Neural cell (in vitro differentiated cells): ENCODE results near the gene HOXD3. TPM values are rescaled to one million over a fixed set of nuclear protein-coding genes. Genes with fewer than 3 reads are reported as not detected.

Source experiments
- H2AFZ ChIP-seq: fragments of 200-600, 300-800 bp; sonication (generic), shearing (Covaris generic); 2 replicates; pipeline ENCODE4 v1.6.0; 2014; ENCODE audit warnings: low read depth, mild to moderate bottlenecking, antibody characterized with exemption, low read length, moderate library complexity
- H3F3A ChIP-seq: fragments of 200-600 bp; shearing (Covaris generic); 2 replicates; pipeline ENCODE4 v1.6.1; 2016; ENCODE audit warnings: mild to moderate bottlenecking, moderate library complexity, mixed read lengths, antibody characterized with exemption, low read length; ENCODE audit not compliant: insufficient read depth, poor library complexity, severe bottlenecking
- H3K27ac ChIP-seq: fragments of 200-600, 300-800 bp; sonication (generic), shearing (Covaris generic); 2 replicates; pipeline ENCODE4 v1.5.1; 2014; ENCODE audit warnings: mild to moderate bottlenecking, low read length, moderate library complexity
- H3K27me3 ChIP-seq: fragments of 300-800, 200-600 bp; sonication (generic), shearing (Covaris generic); 2 replicates; pipeline ENCODE4 v1.6.0; 2014; ENCODE audit warnings: mild to moderate bottlenecking, low read depth, low read length, moderate library complexity; ENCODE audit not compliant: insufficient read depth
- H3K36me3 ChIP-seq: fragments of 300-800, 200-600 bp; sonication (generic), shearing (Covaris generic); 2 replicates; pipeline ENCODE4 v1.5.1; 2014; ENCODE audit warnings: mild to moderate bottlenecking, antibody characterized with exemption, low read length, moderate library complexity; ENCODE audit not compliant: insufficient read depth
- H3K4me2 ChIP-seq: fragments of 300-800, 200-600 bp; sonication (generic), shearing (Covaris generic); 2 replicates; pipeline ENCODE4 v1.6.0; 2014; ENCODE audit warnings: mild to moderate bottlenecking, low read length
- H3K4me3 ChIP-seq: fragments of 300-800, 200-600 bp; sonication (generic), shearing (Covaris generic); 2 replicates; pipeline ENCODE4 v1.5.1; 2014; ENCODE audit warnings: mild to moderate bottlenecking, low read length, moderate library complexity
- H3K79me2 ChIP-seq: fragments of 200-600 bp; shearing (Covaris generic); replicated peaks from 2 replicates; pipeline ENCODE4 v1.6.0; 2014; ENCODE audit warnings: mild to moderate bottlenecking, low read length, moderate library complexity; ENCODE audit not compliant: insufficient read depth
- H3K9ac ChIP-seq: fragments of 300-800, 200-600 bp; sonication (generic), shearing (Covaris generic); 2 replicates; pipeline ENCODE4 v1.6.1; 2016; ENCODE audit warnings: mild to moderate bottlenecking, low read length, mixed read lengths
- H3K9me2 ChIP-seq: fragments of 200-600 bp; shearing (Covaris generic); 2 replicates; pipeline ENCODE4 v1.6.1; 2016; ENCODE audit warnings: mild to moderate bottlenecking, low read length, mixed read lengths; ENCODE audit not compliant: insufficient read depth
- H3K9me3 ChIP-seq: fragments of 200-600, 300-800 bp; sonication (generic), shearing (Covaris generic); 2 replicates; pipeline ENCODE4 v1.6.1; 2016; ENCODE audit warnings: mild to moderate bottlenecking, mixed run types, low read length, moderate library complexity, mixed read lengths
- H4K20me1 ChIP-seq: fragments of 200-600 bp; shearing (Covaris generic); 2 replicates; pipeline ENCODE4 v1.6.1; 2016; ENCODE audit warnings: mild to moderate bottlenecking, mixed run types; ENCODE audit not compliant: insufficient read depth
- EZH2 ChIP-seq: fragments of 200-600, 300-800 bp; shearing (Covaris generic), sonication (generic); IDR thresholded peaks from 2 replicates; pipeline ENCODE4 v1.6.1; 2014; ENCODE audit warnings: antibody characterized with exemption, low read length, borderline replicate concordance, mild to moderate bottlenecking; ENCODE audit not compliant: insufficient read depth, poor library complexity, severe bottlenecking
- POLR2AphosphoS5 ChIP-seq: IDR thresholded peaks from 2 replicates; pipeline ENCODE4 v1.6.1; 2012
- REST ChIP-seq: IDR thresholded peaks from 2 replicates; pipeline ENCODE4 v1.6.1; 2012; ENCODE audit warnings: borderline replicate concordance
- SMC3 ChIP-seq: fragments of 450-650 bp; conservative IDR thresholded peaks from 2 replicates; pipeline ENCODE4 v1.6.1; 2014; ENCODE audit warnings: antibody characterized with exemption, mild to moderate bottlenecking, moderate library complexity; ENCODE audit not compliant: poor library complexity
- TAF1 ChIP-seq: IDR thresholded peaks from 2 replicates; pipeline ENCODE4 v1.6.1; 2012; ENCODE audit warnings: low read depth
- polyA plus RNA-seq: library from polyadenylated mRNA; depleted of rRNA; stranded (reverse); fragments of >200 nt; gene quantifications from 2 replicates; pipeline ENCODE4 v1.2.3, GENCODE V29; 2014

Gene HOXD3
- polyA plus RNA-seq, 1 donor from 2014 or later = not detected

DNA sequence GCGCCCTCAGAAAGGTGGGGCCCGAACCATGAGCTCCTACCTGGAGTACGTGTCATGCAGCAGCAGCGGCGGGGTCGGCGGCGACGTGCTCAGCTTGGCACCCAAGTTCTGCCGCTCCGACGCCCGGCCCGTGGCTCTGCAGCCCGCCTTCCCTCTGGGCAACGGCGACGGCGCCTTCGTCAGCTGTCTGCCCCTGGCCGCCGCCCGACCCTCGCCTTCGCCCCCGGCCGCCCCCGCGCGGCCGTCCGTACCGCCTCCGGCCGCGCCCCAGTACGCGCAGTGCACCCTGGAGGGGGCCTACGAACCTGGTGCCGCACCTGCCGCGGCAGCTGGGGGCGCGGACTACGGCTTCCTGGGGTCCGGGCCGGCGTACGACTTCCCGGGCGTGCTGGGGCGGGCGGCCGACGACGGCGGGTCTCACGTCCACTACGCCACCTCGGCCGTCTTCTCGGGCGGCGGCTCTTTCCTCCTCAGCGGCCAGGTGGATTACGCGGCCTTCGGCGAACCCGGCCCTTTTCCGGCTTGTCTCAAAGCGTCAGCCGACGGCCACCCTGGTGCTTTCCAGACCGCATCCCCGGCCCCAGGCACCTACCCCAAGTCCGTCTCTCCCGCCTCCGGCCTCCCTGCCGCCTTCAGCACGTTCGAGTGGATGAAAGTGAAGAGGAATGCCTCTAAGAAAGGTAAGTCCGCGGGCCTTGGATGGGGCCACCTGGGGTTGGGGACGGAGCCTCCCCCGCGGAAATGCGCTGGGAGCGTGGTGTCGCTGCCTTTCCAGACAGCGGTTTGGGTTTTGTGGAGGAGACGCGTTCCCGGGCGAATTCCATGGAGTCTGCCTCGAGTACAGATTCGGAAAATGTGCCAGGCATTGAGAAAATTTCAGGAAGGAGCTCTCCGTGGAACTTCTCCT lies 31.9 kb downstream of the HOXD3 start:
- Histone ChIP-seq H3K4me3 (peak overlapping the region; percentile 51), H3K9me2 (no peaks in the 10 kb centered on the region), H3K9ac (no peak overlapping the region), H3K4me2 (no peak overlapping the region), H4K20me1 (no peaks in the 10 kb centered on the region), H3K9me3 (no peaks in the 10 kb centered on the region), H3K79me2 (no peaks in the 10 kb centered on the region), H3K36me3 (no peaks in the 10 kb centered on the region), H3K27me3 (peaks cover 99% of the 10 kb centered on the region), H3K27ac (no peak overlapping the region), H2AFZ (no peak overlapping the region), H3F3A (no peaks in the 10 kb centered on the region)
- TF ChIP-seq EZH2 = peak; percentile 22
- TF ChIP-seq REST = no peak

- H3K27ac ChIP-seq = no peak overlapping the region
Observed at GRCh38 chr2:176189681-176190641, 32.9 kb downstream of the HOXD3 start.

More at GRCh38 chr2:176189681-176190641, 32.9 kb downstream of the HOXD3 start:
- Histone ChIP-seq H3K4me2 (no peak overlapping the region), H3K9me2 (no peaks in the 10 kb centered on the region), H4K20me1 (no peaks in the 10 kb centered on the region), H3K36me3 (no peaks in the 10 kb centered on the region), H3F3A (no peaks in the 10 kb centered on the region), H2AFZ (no peak overlapping the region), H3K79me2 (no peaks in the 10 kb centered on the region), H3K9ac (no peak overlapping the region), H3K27me3 (peaks cover 99% of the 10 kb centered on the region), H3K4me3 (no peak overlapping the region), H3K9me3 (no peaks in the 10 kb centered on the region)
- TF ChIP-seq POLR2AphosphoS5 (no peak), SMC3 (no peak), TAF1 (no peak), EZH2 (peak; percentile 11), REST (no peak)
